Keratinocyte (primary cell): ENCODE data around the gene TK1. TPM values are rescaled to one million over a fixed set of nuclear protein-coding genes. Genes with fewer than 3 reads are reported as not detected.

Experiments used
- DNase-seq: peaks from one replicate; pipeline ENCODE4 v3.0.0-alpha.2; 2011; ENCODE audit warnings: low read depth, missing footprints, low spot score
- FAIRE-seq: peaks from 2 replicates; lab custom pipeline; 2011; peaks lifted over from hg19 to GRCh38; lab: Jason Lieb, UNC
- H2AFZ ChIP-seq: 2 replicates; pipeline ENCODE4 v1.6.0; 2012; ENCODE audit warnings: low read length, control low read depth, inconsistent platforms; ENCODE audit not compliant: control insufficient read depth
- H3K27ac ChIP-seq: 2 replicates; pipeline ENCODE4 v1.5.1; 2011; ENCODE audit warnings: low read length; ENCODE audit not compliant: control insufficient read depth, insufficient read depth
- H3K27me3 ChIP-seq: 3 replicates; pipeline ENCODE4 v1.6.0; 2011; ENCODE audit warnings: low read length; ENCODE audit not compliant: control insufficient read depth, insufficient read depth; ENCODE audit errors: extremely low read depth
- H3K36me3 ChIP-seq, 2 experiments: 2 replicates in 1 of 2; 3 replicates in 1 of 2; pipeline ENCODE4 v1.5.1; 2011; ENCODE audit warnings: low read length in 2 of 2, mild to moderate bottlenecking in 1 of 2; ENCODE audit not compliant: control insufficient read depth in 2 of 2, insufficient read depth in 2 of 2; ENCODE audit errors: extremely low read depth in 1 of 2
- H3K4me1 ChIP-seq: 3 replicates; pipeline ENCODE4 v1.5.1; 2011; ENCODE audit warnings: low read length; ENCODE audit not compliant: control insufficient read depth, insufficient read depth; ENCODE audit errors: extremely low read depth
- H3K4me2 ChIP-seq: 3 replicates; pipeline ENCODE4 v1.6.0; 2011; ENCODE audit warnings: low read depth, low read length; ENCODE audit not compliant: control insufficient read depth, insufficient read depth; ENCODE audit errors: extremely low read depth
- H3K4me3 ChIP-seq, 3 experiments: fragments of 200-600 bp in 1 of 3; sonication (generic) in 1 of 3; 2 replicates in 2 of 3; 3 replicates in 1 of 3; pipeline ENCODE4 v1.5.1; 2011 to 2016; ENCODE audit warnings: low read length in 3 of 3, mild to moderate bottlenecking in 3 of 3, control low read depth in 2 of 3, inconsistent platforms in 1 of 3, low read depth in 1 of 3, mixed read lengths in 1 of 3, mixed run types in 1 of 3, moderate library complexity in 1 of 3; ENCODE audit not compliant: control insufficient read depth in 2 of 3, insufficient read depth in 2 of 3; ENCODE audit errors: extremely low read depth in 1 of 3
- H3K79me2 ChIP-seq: 2 replicates; pipeline ENCODE4 v1.6.0; 2012; ENCODE audit warnings: low read length; ENCODE audit not compliant: control insufficient read depth, insufficient read depth
- H3K9ac ChIP-seq: 3 replicates; pipeline ENCODE4 v1.6.0; 2011; ENCODE audit warnings: low read length; ENCODE audit not compliant: control insufficient read depth, insufficient read depth; ENCODE audit errors: extremely low read depth
- H3K9me1 ChIP-seq: 3 replicates; pipeline ENCODE4 v1.6.0; 2011; ENCODE audit warnings: low read length; ENCODE audit not compliant: control insufficient read depth, insufficient read depth; ENCODE audit errors: extremely low read depth
- H3K9me3 ChIP-seq: 2 replicates; pipeline ENCODE4 v1.5.1; 2012; ENCODE audit warnings: low read depth, low read length; ENCODE audit not compliant: control insufficient read depth
- H4K20me1 ChIP-seq: 3 replicates; pipeline ENCODE4 v1.6.0; 2011; ENCODE audit warnings: low read length; ENCODE audit not compliant: control insufficient read depth, insufficient read depth; ENCODE audit errors: extremely low read depth
- CTCF ChIP-seq, 3 experiments: IDR thresholded peaks in 1 of 3; conservative IDR thresholded peaks in 1 of 3; optimal IDR thresholded peaks in 1 of 3; 2 replicates in 2 of 3; 3 replicates in 1 of 3; pipeline versions ENCODE3 to v1.5.1; 2011; ENCODE audit warnings: low read length in 3 of 3, mild to moderate bottlenecking in 3 of 3, moderate library complexity in 2 of 3, control low read depth in 1 of 3, inconsistent platforms in 1 of 3; ENCODE audit not compliant: insufficient read depth in 2 of 3; ENCODE audit errors: extremely low read depth in 1 of 3
- EZH2 ChIP-seq: IDR thresholded peaks from one replicate; pipeline ENCODE4 v1.6.1; 2012; ENCODE audit warnings: inconsistent platforms, mild to moderate bottlenecking, low read length, moderate library complexity
- dilution Hi-C: fragments of 300-500 bp; cut with MboI; formaldehyde crosslinking; loops from one replicate; pipeline ENCODE4 v1.7.0; 2020; ENCODE audit warnings: low sequenced_read_pairs; ENCODE audit not compliant: extremely low pct_ligation_motif_present
- polyA plus RNA-seq, 5 experiments: library from polyadenylated mRNA; depleted of rRNA in 3 of 5; stranded (reverse) in 3 of 5; stranded (forward) in 1 of 5; unstranded in 1 of 5; fragments of >200 nt; gene quantifications; 1 replicate in 1 of 5; 2 replicates in 3 of 5; 3 replicates in 1 of 5; pipeline versions ENCODE4 v1.2.1 to v1.2.3, GENCODE V29; 2011 to 2012; ENCODE audit warnings: missing spikeins in 2 of 5, low read depth in 1 of 5, low replicate concordance in 1 of 5

TK1 gene
- polyA plus RNA-seq, 1 donor (not counting 4 experiments of a cell fraction or from before 2014, with no cell fraction given): 21.8 TPM

GRCh38 chr17:78175643-78175981 lies 11.2 kb downstream of the TK1 start:
- H3K9ac ChIP-seq: no peak overlapping the region
- no peaks in the 10 kb centered on the region for H3K9me1 ChIP-seq
- H3K4me2 ChIP-seq: no peak overlapping the region
- FAIRE-seq (no peak), DNase-seq (no peak)
- H3K27me3 ChIP-seq: no peaks in the 10 kb centered on the region
- H2AFZ ChIP-seq: no peak overlapping the region
- dilution Hi-C loops: no loop called here
- no peak overlapping the region for H3K4me3 ChIP-seq
- no peaks in the 10 kb centered on the region for H4K20me1 ChIP-seq
- H3K27ac ChIP-seq: no peak overlapping the region
- TF ChIP-seq EZH2 (no peak), CTCF (optimal IDR thresholded peaks at IDR 0.05 in 1 of 3, IDR thresholded peaks at IDR 0.05 in 1 of 3, conservative IDR thresholded peaks at IDR 0.05 in 1 of 3; ENCODE audit: extremely low read depth in 1 of 3, insufficient read depth in 2 of 3, low read length in 3 of 3) (no peak)
- no peaks in the 10 kb centered on the region for H3K9me3 ChIP-seq
- H3K36me3 ChIP-seq: peaks cover 16 to 32% of the 10 kb centered on the region in 2 experiments
- peaks cover 15% of the 10 kb centered on the region for H3K4me1 ChIP-seq
- no peaks in the 10 kb centered on the region for H3K79me2 ChIP-seq

GRCh38 chr17:78174870-78175642 lies 11.8 kb downstream of the TK1 start:
- no peaks in the 10 kb centered on the region for H4K20me1 ChIP-seq
- no peak for TF ChIP-seq EZH2
- TF ChIP-seq CTCF (optimal IDR thresholded peaks at IDR 0.05 in 1 of 3, IDR thresholded peaks at IDR 0.05 in 1 of 3, conservative IDR thresholded peaks at IDR 0.05 in 1 of 3; ENCODE audit: extremely low read depth in 1 of 3, insufficient read depth in 2 of 3, low read length in 3 of 3): peak in 2 of 3 experiments; percentile 4 to 34
- H3K27ac ChIP-seq: no peak overlapping the region
- DNase-seq: no peak
- no peaks in the 10 kb centered on the region for H3K27me3 ChIP-seq
- H2AFZ ChIP-seq: no peak overlapping the region
- H3K4me1 ChIP-seq: peaks cover 15% of the 10 kb centered on the region
- peaks cover 16 to 30% of the 10 kb centered on the region in 2 experiments for H3K36me3 ChIP-seq
- H3K4me3 ChIP-seq: no peak overlapping the region
- no peak overlapping the region for H3K9ac ChIP-seq
- no peaks in the 10 kb centered on the region for H3K9me1 ChIP-seq
- no peaks in the 10 kb centered on the region for H3K79me2 ChIP-seq
- H3K9me3 ChIP-seq: no peaks in the 10 kb centered on the region
- no peak overlapping the region for H3K4me2 ChIP-seq
- FAIRE-seq: no peak
- dilution Hi-C loops: no loop called here
